ENCODE measurements around the gene SRSF11.

SRSF11 gene

GRCh38 chr1:70224954-70225353 is 3.8 kb downstream of the SRSF11 start:
- DNase-seq = no peak

- DNase-seq = no peak
Measured at GRCh38 chr1:70227439-70227838, 6.3 kb downstream of the SRSF11 start.

- DNase-seq = no peak
Measured at GRCh38 chr1:70228670-70229069, 7.5 kb downstream of the SRSF11 start.

GRCh38 chr1:70231475-70231874 is 10.3 kb downstream of the SRSF11 start:
- no peak for DNase-seq

- DNase-seq = no peak
Measured at GRCh38 chr1:70234733-70235132, 13.6 kb downstream of the SRSF11 start.

GRCh38 chr1:70239940-70240339 is 18.8 kb downstream of the SRSF11 start:
- DNase-seq = no peak

- DNase-seq = no peak
Measured at GRCh38 chr1:70247122-70247521, 25.9 kb downstream of the SRSF11 start.

- DNase-seq = no peak
Measured at GRCh38 chr1:70247768-70248167, 26.6 kb downstream of the SRSF11 start.

GRCh38 chr1:70248729-70249128 is 27.5 kb downstream of the SRSF11 start:
- no peak for DNase-seq

GRCh38 chr1:70256664-70257063 is 35.5 kb downstream of the SRSF11 start:
- no peak for DNase-seq

- no peak for DNase-seq
Measured at GRCh38 chr1:70264839-70265238, 43.7 kb downstream of the SRSF11 start.

GRCh38 chr1:70265946-70266345 is 44.8 kb downstream of the SRSF11 start:
- no peak for DNase-seq

- DNase-seq = no peak
Measured at GRCh38 chr1:70277875-70278274, 56.7 kb downstream of the SRSF11 start.

GRCh38 chr1:70278710-70279109 is 57.5 kb downstream of the SRSF11 start:
- no peak for DNase-seq

- DNase-seq = no peak
Measured at GRCh38 chr1:70284366-70284765, 63.2 kb downstream of the SRSF11 start.

- DNase-seq = no peak
Measured at GRCh38 chr1:70286453-70286852, 65.3 kb downstream of the SRSF11 start.

- DNase-seq = no peak
Measured at GRCh38 chr1:70288166-70288565, 67.0 kb downstream of the SRSF11 start.

- DNase-seq = no peak
Measured at GRCh38 chr1:70290218-70290617, 69.0 kb downstream of the SRSF11 start.

GRCh38 chr1:70293186-70293843 is 72.1 kb downstream of the SRSF11 start:
- DNase-seq = no peak

- DNase-seq = no peak
Measured at GRCh38 chr1:70295749-70296148, 74.6 kb downstream of the SRSF11 start.

- no peak for DNase-seq
Measured at GRCh38 chr1:70299472-70299871, 78.3 kb downstream of the SRSF11 start.

Data from femur (tissue), 1 donor.